Fibroblast of the aortic adventitia (primary cell): ENCODE data around the gene RAB1A. TPM values are rescaled to one million over a fixed set of nuclear protein-coding genes. Genes with fewer than 3 reads are reported as not detected.

Experiments used
- DNase-seq: peaks from one replicate; pipeline ENCODE4 v3.0.0-alpha.2; 2010; ENCODE audit warnings: low read depth
- H3K4me3 ChIP-seq: 2 replicates; pipeline ENCODE4 v1.5.1; 2011; ENCODE audit warnings: low read depth, mild to moderate bottlenecking, control low read depth, low read length, moderate library complexity
- CTCF ChIP-seq: IDR thresholded peaks from 2 replicates; pipeline ENCODE4 v1.5.1; 2011; ENCODE audit warnings: mild to moderate bottlenecking, low read length, control low read depth, inconsistent platforms; ENCODE audit not compliant: insufficient read depth
- total RNA-seq: library from RNA; depleted of rRNA; stranded (reverse); fragments of >200 nt; gene quantifications from 2 replicates; pipeline ENCODE4 v1.2.3, GENCODE V29; 2012; ENCODE audit warnings: low replicate concordance

The RAB1A gene
- total RNA-seq, 1 donor: 80.7 TPM

- TF ChIP-seq CTCF: no peak
- no peak overlapping the region for H3K4me3 ChIP-seq
- no peak for DNase-seq
These were observed 21.1 kb downstream of the RAB1A start for GRCh38 chr2:65108780-65109179.

GRCh38 chr2:65107530-65107929 is 22.4 kb downstream of the RAB1A start:
- H3K4me3 ChIP-seq: no peak overlapping the region
- no peak for DNase-seq
- no peak for TF ChIP-seq CTCF

- no peak for TF ChIP-seq CTCF
- no peak overlapping the region for H3K4me3 ChIP-seq
- no peak for DNase-seq
These were observed 26.7 kb downstream of the RAB1A start for GRCh38 chr2:65103013-65103715.

- no peak for TF ChIP-seq CTCF
- no peak for DNase-seq
- no peak overlapping the region for H3K4me3 ChIP-seq
These were observed 28.8 kb downstream of the RAB1A start for GRCh38 chr2:65101071-65101470.

GRCh38 chr2:65098741-65099140 is 31.2 kb downstream of the RAB1A start:
- no peak for TF ChIP-seq CTCF
- DNase-seq: no peak
- no peak overlapping the region for H3K4me3 ChIP-seq

- no peak overlapping the region for H3K4me3 ChIP-seq
- no peak for TF ChIP-seq CTCF
- no peak for DNase-seq
These were observed 32.1 kb downstream of the RAB1A start for GRCh38 chr2:65097844-65098243.

- DNase-seq: no peak
- H3K4me3 ChIP-seq: no peak overlapping the region
- TF ChIP-seq CTCF: no peak
These were observed 33.0 kb downstream of the RAB1A start for GRCh38 chr2:65096948-65097347.
